ENCODE results near the gene NLGN1. TPM values are rescaled to one million over a fixed set of nuclear protein-coding genes. Genes with fewer than 3 reads are reported as not detected.

The NLGN1 gene
- total RNA-seq, 1 experiment from 2014 or later: not detected

DNA sequence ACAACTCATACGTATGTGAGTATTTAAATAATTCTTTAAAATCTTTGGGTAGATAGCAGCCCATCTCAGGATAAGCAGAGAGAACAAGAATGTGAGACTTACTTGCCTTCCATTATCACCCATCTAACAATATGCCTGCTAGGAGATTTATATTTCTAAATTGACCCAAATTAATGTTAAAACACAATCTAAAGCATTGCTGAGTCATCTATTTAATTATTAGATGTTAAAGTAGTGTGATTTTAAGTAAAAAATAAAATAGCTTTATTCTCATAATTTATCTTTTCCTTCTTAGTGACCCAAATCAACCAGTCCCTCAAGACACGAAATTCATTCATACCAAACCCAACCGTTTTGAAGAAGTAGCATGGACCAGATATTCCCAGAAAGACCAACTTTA is 882.6 kb downstream of the NLGN1 start:
- RAD21 ChIA-PET (ENCODE audit: low non-redundant PET in 1 of 2, low total read pairs in 2 of 2, uncharacterized antibody in 2 of 2, unreplicated experiment in 2 of 2): no interaction called here
- POLR2A ChIA-PET: no interaction called here
- Histone ChIP-seq H3K9ac (ENCODE audit: low read length) (no peak overlapping the region), H4K20me1 (ENCODE audit: insufficient read depth) (no peaks in the 10 kb centered on the region), H3K4me3 (replicated peaks in 1 of 2; ENCODE audit: low read depth in 1 of 2, low read length in 2 of 2) (no peak overlapping the region), H2AFZ (ENCODE audit: low read depth, low read length, poor library complexity, severe bottlenecking) (no peak overlapping the region), H3K9me2 (ENCODE audit: insufficient read depth) (no peaks in the 10 kb centered on the region), H3K27me3 (ENCODE audit: insufficient read depth, low read length) (no peaks in the 10 kb centered on the region), H3K4me1 (ENCODE audit: control insufficient read depth in 1 of 2, insufficient read depth in 2 of 2, low read length in 2 of 2) (no peaks in the 10 kb centered on the region), H3K79me2 (ENCODE audit: insufficient read depth, low read length) (no peaks in the 10 kb centered on the region), H3K27ac (ENCODE audit: low read depth, low read length) (no peak overlapping the region), H3K4me2 (ENCODE audit: low read length) (no peak overlapping the region), H3K9me3 (ENCODE audit: control insufficient read depth in 1 of 2, insufficient read depth in 1 of 2, low read depth in 1 of 2, low read length in 2 of 2) (no peaks in the 10 kb centered on the region), H3K36me3 (ENCODE audit: control insufficient read depth in 1 of 2, insufficient read depth in 2 of 2, low read length in 2 of 2) (no peaks in the 10 kb centered on the region)
- no TSS peak for BruUV-seq (replicated peaks)
- no peak for TF ChIP-seq EGR1 (IDR thresholded peaks at IDR 0.05; ENCODE audit: low read depth)
- no peak for TF ChIP-seq SIN3A (IDR thresholded peaks at IDR 0.05; ENCODE audit: low read depth)
- ATAC-seq: no peak
- CTCF ChIA-PET: no interaction called here
- DNase-seq (ENCODE audit: low read depth, low spot score): no peak
- intact Hi-C loops (cut with micrococcal nuclease): no loop called here

- no peak overlapping the region for H3K4me2 ChIP-seq (ENCODE audit: low read length)
- no peak for ATAC-seq
- CTCF ChIA-PET: no interaction called here
- H3K79me2 ChIP-seq (ENCODE audit: insufficient read depth, low read length): no peaks in the 10 kb centered on the region
- POLR2A ChIA-PET: no interaction called here
- H3K9me3 ChIP-seq (ENCODE audit: control insufficient read depth in 1 of 2, insufficient read depth in 1 of 2, low read depth in 1 of 2, low read length in 2 of 2): no peaks in the 10 kb centered on the region
- no peak overlapping the region for H3K4me3 ChIP-seq (replicated peaks in 1 of 2; ENCODE audit: low read depth in 1 of 2, low read length in 2 of 2)
- no peak overlapping the region for H3K27ac ChIP-seq (ENCODE audit: low read depth, low read length)
- no peaks in the 10 kb centered on the region for H3K4me1 ChIP-seq (ENCODE audit: control insufficient read depth in 1 of 2, insufficient read depth in 2 of 2, low read length in 2 of 2)
- H3K9ac ChIP-seq (ENCODE audit: low read length): no peak overlapping the region
- RAD21 ChIA-PET (ENCODE audit: low non-redundant PET in 1 of 2, low total read pairs in 2 of 2, uncharacterized antibody in 2 of 2, unreplicated experiment in 2 of 2): no interaction called here
- no peaks in the 10 kb centered on the region for H3K36me3 ChIP-seq (ENCODE audit: control insufficient read depth in 1 of 2, insufficient read depth in 2 of 2, low read length in 2 of 2)
- intact Hi-C loops (cut with micrococcal nuclease): no loop called here
- no TSS peak for BruUV-seq (replicated peaks)
- DNase-seq (ENCODE audit: low read depth, low spot score): no peak
- H4K20me1 ChIP-seq (ENCODE audit: insufficient read depth): no peaks in the 10 kb centered on the region
- H2AFZ ChIP-seq (ENCODE audit: low read depth, low read length, poor library complexity, severe bottlenecking): no peak overlapping the region
- no peaks in the 10 kb centered on the region for H3K27me3 ChIP-seq (ENCODE audit: insufficient read depth, low read length)
- no peaks in the 10 kb centered on the region for H3K9me2 ChIP-seq (ENCODE audit: insufficient read depth)
- no peak for TF ChIP-seq CTCF (IDR thresholded peaks at IDR 0.05 in 2 of 3, conservative IDR thresholded peaks at IDR 0.05 in 1 of 3; ENCODE audit: borderline replicate concordance in 1 of 3, insufficient read depth in 1 of 3, low read depth in 2 of 3, low read length in 2 of 3)
- no peak for TF ChIP-seq SP1 (IDR thresholded peaks at IDR 0.05; ENCODE audit: low read depth)
- TF ChIP-seq ELF1 (IDR thresholded peaks at IDR 0.05; ENCODE audit: borderline replicate concordance, low read depth): no peak
- TF ChIP-seq EZH2 (IDR thresholded peaks at IDR 0.05): no peak
- TF ChIP-seq POLR2A (IDR thresholded peaks at IDR 0.05; ENCODE audit: borderline replicate concordance, extremely low read depth, insufficient read depth, insufficient read length): no peak
- no peak for TF ChIP-seq EZH2phosphoT487 (IDR thresholded peaks at IDR 0.05; ENCODE audit: borderline replicate concordance)
- TF ChIP-seq SIN3A (IDR thresholded peaks at IDR 0.05; ENCODE audit: low read depth): no peak
- no peak for TF ChIP-seq ZBTB33 (IDR thresholded peaks at IDR 0.05; ENCODE audit: extremely low read depth, insufficient replicate concordance, low read length)
- no peak for TF ChIP-seq ZFX (IDR thresholded peaks at IDR 0.05)
- no peak for TF ChIP-seq RAD21 (IDR thresholded peaks at IDR 0.05; ENCODE audit: low read depth)
- TF ChIP-seq FOSL1 (IDR thresholded peaks at IDR 0.05; ENCODE audit: low read depth): no peak
- no peak for TF ChIP-seq MAX (IDR thresholded peaks at IDR 0.05)
- TF ChIP-seq EGR1 (IDR thresholded peaks at IDR 0.05; ENCODE audit: low read depth): no peak
- TF ChIP-seq CBX3 (IDR thresholded peaks at IDR 0.05; ENCODE audit: low read depth): no peak
- TF ChIP-seq CEBPB (IDR thresholded peaks at IDR 0.05; ENCODE audit: low read depth): no peak
- TF ChIP-seq TCF7L2 (IDR thresholded peaks at IDR 0.05; ENCODE audit: borderline replicate concordance, extremely low read depth, insufficient read depth, insufficient read length): no peak
- TF ChIP-seq YY1 (IDR thresholded peaks at IDR 0.05; ENCODE audit: extremely low read depth, insufficient replicate concordance, low read depth, low read length): no peak
These were observed 887.8 kb downstream of the NLGN1 start for GRCh38 chr3:174285242-174285864.
